ENCODE measurements around the gene TMCC2.

The TMCC2 gene

GRCh38 chr1:205220421-205220820 is 7.3 kb upstream of the TMCC2 start:
- Histone ChIP-seq H3K4me3 (replicated peaks; ENCODE audit: insufficient read depth, low read length) (no peak overlapping the region), H3K27me3 (ENCODE audit: insufficient read depth, poor library complexity, severe bottlenecking) (peaks cover 3% of the 10 kb centered on the region), H3K27ac (replicated peaks) (no peak overlapping the region)
- no peak for DNase-seq (ENCODE audit: low read depth in 1 of 2, low spot score in 1 of 2)
- TF ChIP-seq SPI1 (IDR thresholded peaks at IDR 0.05; ENCODE audit: borderline replicate concordance, low read depth) (no peak), REST (IDR thresholded peaks at IDR 0.05; ENCODE audit: insufficient replicate concordance, low read depth) (no peak), POLR2AphosphoS5 (IDR thresholded peaks at IDR 0.05; ENCODE audit: low read depth) (no peak), CTCF (IDR thresholded peaks at IDR 0.05; ENCODE audit: insufficient read depth, low read length) (no peak), GABPA (IDR thresholded peaks at IDR 0.05; ENCODE audit: low read depth) (no peak)

- Histone ChIP-seq H3K4me3 (replicated peaks; ENCODE audit: insufficient read depth, low read length) (no peak overlapping the region), H3K27ac (replicated peaks) (no peak overlapping the region), H3K27me3 (ENCODE audit: insufficient read depth, poor library complexity, severe bottlenecking) (peaks cover 35% of the 10 kb centered on the region)
- TF ChIP-seq REST (IDR thresholded peaks at IDR 0.05; ENCODE audit: insufficient replicate concordance, low read depth) (no peak), GABPA (IDR thresholded peaks at IDR 0.05; ENCODE audit: low read depth) (no peak)
- DNase-seq (ENCODE audit: low read depth in 1 of 2, low spot score in 1 of 2): no peak
These were observed 3.0 kb upstream of the TMCC2 start for GRCh38 chr1:205224736-205225135.

- no peak overlapping the region for H3K27ac ChIP-seq (replicated peaks)
- peaks cover 35% of the 10 kb centered on the region for H3K27me3 ChIP-seq (ENCODE audit: insufficient read depth, poor library complexity, severe bottlenecking)
- TF ChIP-seq SPI1 (IDR thresholded peaks at IDR 0.05; ENCODE audit: borderline replicate concordance, low read depth): no peak
- TF ChIP-seq CTCF (IDR thresholded peaks at IDR 0.05; ENCODE audit: insufficient read depth, low read length): no peak
- no peak for TF ChIP-seq REST (IDR thresholded peaks at IDR 0.05; ENCODE audit: insufficient replicate concordance, low read depth)
- no peak for TF ChIP-seq GABPA (IDR thresholded peaks at IDR 0.05; ENCODE audit: low read depth)
- TF ChIP-seq POLR2AphosphoS5 (IDR thresholded peaks at IDR 0.05; ENCODE audit: low read depth): no peak
- no peak for DNase-seq (ENCODE audit: low read depth in 1 of 2, low spot score in 1 of 2)
- H3K4me3 ChIP-seq (replicated peaks; ENCODE audit: insufficient read depth, low read length): no peak overlapping the region
These were observed 1.6 kb upstream of the TMCC2 start for GRCh38 chr1:205225901-205226765.

All from HL-60 (cell line).